Measurements from ENCODE around the gene DLG2. TPM values are rescaled to one million over a fixed set of nuclear protein-coding genes. Genes with fewer than 3 reads are reported as not detected.

The DLG2 gene
- total RNA-seq, 2 experiments from 2014 or later = 2.0 to 2.1 TPM

- ChIA-PET CTCF (no interaction called here), POLR2A (no interaction called here)
- Histone ChIP-seq H3K9me3 (ENCODE audit: control insufficient read depth in 1 of 2, insufficient read depth in 1 of 2, low read length in 2 of 2) (peaks cover 0 to 3% of the 10 kb centered on the region in 2 experiments), H3K4me1 (ENCODE audit: insufficient read depth, low read length) (no peaks in the 10 kb centered on the region), H3K36me3 (ENCODE audit: insufficient read depth, low read length) (no peaks in the 10 kb centered on the region), H3K27ac (ENCODE audit: low read depth in 1 of 2, low read length in 2 of 2) (no peak overlapping the region), H3K4me3 (ENCODE audit: low read length) (no peak overlapping the region), H3K27me3 (ENCODE audit: control insufficient read depth in 1 of 2, insufficient read depth in 2 of 2, low read length in 2 of 2) (no peaks in the 10 kb centered on the region)
- no peak for ATAC-seq (ENCODE audit: poor library complexity)
- peaks cover 10% of the 10 kb centered on the region for H3K9me3 Mint-ChIP-seq
- no peaks in the 10 kb centered on the region for H3K36me3 Mint-ChIP-seq (ENCODE audit: low read depth)
- no peak for DNase-seq
- TF ChIP-seq CTCF (IDR thresholded peaks at IDR 0.05) = no peak
- intact Hi-C loops (cut with DNase I, micrococcal nuclease) = no loop called here
- H3K27ac Mint-ChIP-seq = no peak overlapping the region
- no peak overlapping the region for H3K4me3 Mint-ChIP-seq
- H3K27me3 Mint-ChIP-seq = no peaks in the 10 kb centered on the region
- H3K4me1 Mint-ChIP-seq (ENCODE audit: low read depth) = no peaks in the 10 kb centered on the region
Observed at GRCh38 chr11:84408946-84409411, 1218.2 kb downstream of the DLG2 start.

- ATAC-seq (ENCODE audit: poor library complexity) = no peak
- peaks cover 0 to 3% of the 10 kb centered on the region in 2 experiments for H3K9me3 ChIP-seq (ENCODE audit: control insufficient read depth in 1 of 2, insufficient read depth in 1 of 2, low read length in 2 of 2)
- no peaks in the 10 kb centered on the region for H3K27me3 ChIP-seq (ENCODE audit: control insufficient read depth in 1 of 2, insufficient read depth in 2 of 2, low read length in 2 of 2)
- H3K36me3 ChIP-seq (ENCODE audit: insufficient read depth, low read length) = no peaks in the 10 kb centered on the region
- H3K27me3 Mint-ChIP-seq = no peaks in the 10 kb centered on the region
- no peaks in the 10 kb centered on the region for H3K36me3 Mint-ChIP-seq (ENCODE audit: low read depth)
- CTCF ChIA-PET = no interaction called here
- H3K27ac Mint-ChIP-seq = no peak overlapping the region
- H3K4me1 ChIP-seq (ENCODE audit: insufficient read depth, low read length) = no peaks in the 10 kb centered on the region
- DNase-seq = no peak
- TF ChIP-seq CTCF (IDR thresholded peaks at IDR 0.05) = no peak
- H3K9me3 Mint-ChIP-seq = peaks cover 11% of the 10 kb centered on the region
- H3K27ac ChIP-seq (ENCODE audit: low read depth in 1 of 2, low read length in 2 of 2) = no peak overlapping the region
- intact Hi-C loops (cut with DNase I, micrococcal nuclease) = no loop called here
- H3K4me3 Mint-ChIP-seq = no peak overlapping the region
- H3K4me1 Mint-ChIP-seq (ENCODE audit: low read depth) = no peaks in the 10 kb centered on the region
- POLR2A ChIA-PET = no interaction called here
- H3K4me3 ChIP-seq (ENCODE audit: low read length) = no peak overlapping the region
Observed at GRCh38 chr11:84407091-84407490, 1220.1 kb downstream of the DLG2 start.

- H3K4me1 ChIP-seq (ENCODE audit: insufficient read depth, low read length) = no peaks in the 10 kb centered on the region
- no peak overlapping the region for H3K27ac Mint-ChIP-seq
- H3K27me3 ChIP-seq (ENCODE audit: control insufficient read depth in 1 of 2, insufficient read depth in 2 of 2, low read length in 2 of 2) = no peaks in the 10 kb centered on the region
- peaks cover 4% of the 10 kb centered on the region for H3K9me3 Mint-ChIP-seq
- H3K4me1 Mint-ChIP-seq (ENCODE audit: low read depth) = no peaks in the 10 kb centered on the region
- no peak for TF ChIP-seq CTCF (IDR thresholded peaks at IDR 0.05)
- ChIA-PET POLR2A (no interaction called here), CTCF (no interaction called here)
- H3K4me3 Mint-ChIP-seq = no peak overlapping the region
- DNase-seq (no peak), ATAC-seq (ENCODE audit: poor library complexity) (no peak)
- H3K27me3 Mint-ChIP-seq = no peaks in the 10 kb centered on the region
- no peaks in the 10 kb centered on the region for H3K36me3 ChIP-seq (ENCODE audit: insufficient read depth, low read length)
- H3K27ac ChIP-seq (ENCODE audit: low read depth in 1 of 2, low read length in 2 of 2) = no peak overlapping the region
- H3K4me3 ChIP-seq (ENCODE audit: low read length) = no peak overlapping the region
- peaks cover 0 to 3% of the 10 kb centered on the region in 2 experiments for H3K9me3 ChIP-seq (ENCODE audit: control insufficient read depth in 1 of 2, insufficient read depth in 1 of 2, low read length in 2 of 2)
- H3K36me3 Mint-ChIP-seq (ENCODE audit: low read depth) = no peaks in the 10 kb centered on the region
- intact Hi-C loops (cut with DNase I, micrococcal nuclease) = no loop called here
Observed at GRCh38 chr11:84398017-84398626, 1229.0 kb downstream of the DLG2 start.
